Dermis blood vessel endothelial cell (primary cell): ENCODE data around the gene ITGA1. TPM values are rescaled to one million over a fixed set of nuclear protein-coding genes. Genes with fewer than 3 reads are reported as not detected.
A peak's percentile ranks its signal among the peaks of the same experiment; 100 is the strongest.

ENCODE experiments used
- DNase-seq: peaks from one replicate; pipeline ENCODE4 v3.0.0; 2010
- total RNA-seq: library from RNA; depleted of rRNA; stranded (reverse); fragments of >200 nt; gene quantifications from 2 replicates; pipeline ENCODE4 v1.2.3, GENCODE V29; 2014

The ITGA1 gene
- total RNA-seq, 1 donor from 2014 or later, result 81.2 TPM

DNA sequence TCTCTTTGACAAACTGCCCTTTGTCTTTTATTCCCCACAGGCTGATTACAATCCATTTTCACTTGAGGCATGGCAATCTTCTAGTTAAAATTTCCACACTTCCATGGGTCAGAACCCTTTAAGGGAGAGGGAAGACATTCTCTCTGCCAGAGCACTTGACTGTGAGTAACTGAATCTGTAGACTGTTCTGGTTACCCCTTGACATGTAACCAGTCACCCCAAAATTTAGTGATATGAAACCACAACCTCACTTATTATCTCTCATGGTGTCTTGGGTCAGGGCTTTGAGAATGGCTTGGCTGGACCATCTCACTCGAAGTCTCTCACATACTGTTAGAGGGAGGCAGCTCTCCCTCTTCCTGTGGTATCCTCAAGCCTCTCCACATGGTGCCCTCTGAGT is 215.4 kb downstream of the ITGA1 start:
- no peak for DNase-seq

DNA sequence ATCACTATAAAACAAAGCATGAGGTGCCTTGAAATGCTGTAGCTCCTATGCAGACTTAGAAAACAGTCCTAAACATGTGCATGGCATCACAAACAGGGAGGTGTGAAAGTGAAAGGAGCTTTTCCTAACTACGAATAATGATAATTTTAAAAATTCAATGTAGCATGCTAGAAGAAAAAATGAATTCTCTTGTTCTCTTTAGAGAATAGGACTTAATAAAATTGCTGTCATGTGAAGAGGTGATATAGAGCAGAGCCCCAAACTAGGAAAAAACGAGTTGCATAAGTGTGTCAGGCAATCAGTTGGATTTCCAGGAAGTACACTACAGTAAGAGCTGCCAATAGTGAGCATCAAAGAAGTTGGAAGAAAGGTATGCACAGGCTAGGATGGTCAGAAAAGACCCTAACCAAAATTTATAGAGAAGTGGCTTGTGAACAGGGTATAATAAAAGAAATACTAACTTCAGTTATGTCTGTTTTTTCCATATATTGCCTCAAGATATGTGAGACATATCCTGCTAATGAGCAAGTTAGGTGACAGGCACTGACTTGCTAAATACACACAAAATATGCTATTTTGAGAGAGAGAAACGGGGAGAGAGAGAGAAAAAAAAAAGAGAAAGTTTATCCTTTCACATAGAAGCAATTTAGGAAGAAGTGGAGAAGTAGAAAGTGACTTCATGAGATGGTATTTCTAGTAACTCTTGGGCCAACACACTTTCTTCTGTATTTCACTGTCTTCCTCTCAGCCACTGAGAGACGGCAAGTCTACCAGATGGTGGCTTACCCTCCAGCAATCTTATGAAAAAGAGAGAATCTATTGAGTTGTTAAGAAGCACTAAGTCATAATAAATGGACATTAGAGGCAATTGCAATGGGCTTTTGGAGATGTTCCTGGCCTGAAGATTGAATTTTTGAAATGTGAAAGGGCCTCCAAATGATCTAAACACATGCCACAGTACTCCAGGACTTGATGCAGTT is 219.5 kb downstream of the ITGA1 start:
- no peak for DNase-seq

DNA sequence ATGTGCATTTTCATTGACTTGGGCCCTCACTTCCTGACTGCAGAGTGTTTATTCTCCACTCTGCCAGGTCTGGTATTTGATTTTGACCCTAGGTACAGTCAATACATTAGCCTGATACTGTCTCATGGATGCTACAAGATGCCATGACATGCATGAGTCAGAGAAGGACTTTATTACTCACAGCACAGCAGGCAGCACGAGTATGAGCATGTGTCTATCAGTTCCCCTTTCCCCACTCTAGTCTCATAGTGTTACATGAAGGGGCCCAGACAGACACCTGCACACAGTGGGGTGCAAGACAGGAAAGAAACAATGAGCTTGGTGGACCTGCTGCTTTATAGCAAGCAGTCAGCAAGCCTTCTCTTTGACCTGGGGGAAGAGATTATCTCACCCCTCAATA is 221.0 kb downstream of the ITGA1 start:
- peak; percentile 52 for DNase-seq

Other genes with a start within 250 kb of the ITGA1 start
- 22.8 and 24.0 TPM in 2 replicates for gene PELO, start within 50 bp of the ITGA1 start, total RNA-seq
- 44.9 and 90.6 TPM in 2 replicates for gene ITGA2, start 201.4 kb downstream of the ITGA1 start, total RNA-seq